Activated CD8-positive, alpha-beta memory T cell treated with anti-CD3 and anti-CD28 coated beads for 1 hour (primary cell): ENCODE measurements around the gene GSC2.

Experiments
- DNase-seq, 2 donors: peaks; one replicate each; pipeline ENCODE4 v3.0.0-alpha.2; 2020; ENCODE audit warnings: low read depth in 1 of 2; ENCODE audit errors: extremely low read depth in 1 of 2

The GSC2 gene

DNA sequence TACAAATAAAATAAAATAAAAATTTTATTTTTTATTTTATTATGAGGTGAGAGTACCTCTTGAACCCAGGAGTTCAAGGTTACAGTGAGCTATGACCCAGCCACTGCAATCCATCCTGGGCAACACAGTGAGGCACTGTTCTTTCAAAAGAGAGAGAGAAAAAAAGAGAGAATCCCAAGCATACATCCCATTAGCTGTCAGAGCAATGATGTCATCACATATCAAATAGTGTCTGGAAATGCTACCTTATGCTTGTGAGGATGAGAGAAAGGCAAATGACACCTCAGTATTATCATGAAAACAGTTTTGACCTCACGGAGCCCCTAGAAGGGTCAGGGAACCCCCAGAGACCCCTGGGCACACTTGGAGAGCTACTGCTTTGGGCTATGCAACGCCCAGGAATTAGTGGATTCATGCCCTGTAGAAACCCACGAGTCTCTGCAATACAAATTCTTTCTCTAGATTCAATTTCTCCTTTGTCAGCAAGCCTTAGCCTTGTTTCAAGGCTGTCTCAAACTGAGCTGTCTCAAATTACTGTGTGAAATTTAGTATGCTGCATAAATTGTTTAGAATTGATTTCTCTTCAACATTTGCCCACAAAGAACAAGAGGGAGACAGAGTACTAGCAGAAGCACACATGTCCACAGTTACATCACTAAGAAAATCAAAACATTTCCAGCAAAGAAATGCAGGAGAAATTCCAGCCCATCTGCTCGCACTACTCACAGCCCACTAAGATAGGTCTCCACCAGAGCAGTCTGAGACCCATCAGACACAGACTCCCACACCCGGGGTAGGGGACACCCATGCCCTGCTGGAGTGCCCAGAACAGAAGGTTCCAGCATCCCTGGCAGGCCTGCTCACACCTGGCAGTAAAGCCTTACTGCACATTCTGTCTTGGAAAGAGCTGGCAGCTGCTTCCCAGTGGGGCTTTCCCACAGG is 45.9 kb downstream of the GSC2 start:
- no peak for DNase-seq

DNA sequence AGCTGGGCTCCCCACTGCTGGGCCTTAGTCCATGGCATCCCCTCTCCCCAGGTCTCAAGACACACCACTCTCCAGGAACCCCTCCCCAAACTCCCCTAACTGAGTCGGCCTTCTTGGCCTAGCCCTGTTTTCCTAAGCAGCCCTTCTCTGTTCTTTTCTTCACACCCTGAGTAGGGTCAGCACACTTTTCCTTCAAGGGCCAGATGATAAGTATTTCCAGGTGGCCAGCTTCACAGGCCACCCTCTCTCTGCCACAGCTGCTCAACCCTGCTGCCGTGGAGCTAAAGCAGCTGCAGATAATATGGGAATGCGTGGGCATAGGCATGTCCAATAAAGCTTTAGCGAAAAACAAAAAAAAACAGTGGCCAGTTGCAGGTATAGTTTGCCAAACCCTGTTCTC is 51.9 kb downstream of the GSC2 start:
- no peak for DNase-seq

DNA sequence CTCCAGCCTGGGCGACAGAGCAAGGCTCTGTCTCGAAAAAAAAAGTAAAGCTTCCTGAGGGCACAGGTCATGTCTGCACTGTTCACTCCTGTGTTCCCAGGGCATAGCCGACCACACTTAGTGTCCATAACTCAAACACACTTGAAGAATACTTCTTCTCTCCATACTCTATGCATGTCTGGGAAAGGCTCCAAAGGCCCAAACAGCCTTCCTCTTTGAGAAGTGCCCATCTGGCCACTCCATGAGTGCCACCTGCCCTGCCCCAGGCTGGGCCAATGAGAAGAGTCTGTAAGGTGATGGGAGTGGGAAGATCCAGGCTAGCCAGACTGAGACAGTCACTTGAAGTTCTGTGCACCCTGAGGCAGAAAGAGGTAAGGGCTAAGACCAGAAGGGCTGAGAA is 52.6 kb downstream of the GSC2 start:
- no peak for DNase-seq
